Naive thymus-derived CD8-positive, alpha-beta T cell (primary cell): Measurements from ENCODE around the gene PGLYRP3. TPM values are rescaled to one million over a fixed set of nuclear protein-coding genes. Genes with fewer than 3 reads are reported as not detected.
A peak's percentile ranks its signal among the peaks of the same experiment; 100 is the strongest.

Source experiments
- ATAC-seq, 2 donors: fragments of 150-1000 bp; cut with Tn5 transposase in 1 of 2; sonication (Bioruptor Pico), chemical (Tn5 transposase) in 1 of 2; 1 replicate in 1 of 2; 2 replicates in 1 of 2; pipeline ENCODE4 v1.10.0; 2021; ENCODE audit warnings: mild to moderate bottlenecking in 2 of 2, moderate library complexity in 2 of 2
- POLR2A ChIA-PET: fragments of 350-600 bp; sonication (Branson Sonifier 250); formaldehyde crosslinking; loops from one replicate; lab custom pipeline; 2021; ENCODE audit warnings: antibody characterized with exemption; lab: Charles Lee
- DNase-seq, 10 donors: peaks; one replicate each; pipeline versions ENCODE4 v3.0.0 to v3.0.0-alpha.2; 2020 to 2022
- H3K27ac Mint-ChIP-seq, 10 donors: one replicate each; pipeline ENCODE4 v1.8.0; 2020 to 2022; ENCODE audit warnings: mild to moderate bottlenecking in 10 of 10, mixed read lengths in 10 of 10, moderate library complexity in 4 of 10, inconsistent platforms in 1 of 10
- H3K27me3 Mint-ChIP-seq, 5 donors: one replicate each; pipeline ENCODE4 v1.8.0; 2021 to 2022; ENCODE audit warnings: mixed read lengths in 5 of 5
- H3K36me3 Mint-ChIP-seq, 3 donors: one replicate each; pipeline ENCODE4 v1.8.0; 2020 to 2022; ENCODE audit warnings: mixed read lengths in 3 of 3, mild to moderate bottlenecking in 2 of 3, inconsistent platforms in 1 of 3
- H3K4me1 Mint-ChIP-seq, 4 donors: one replicate each; pipeline ENCODE4 v1.8.0; 2021 to 2022; ENCODE audit warnings: mixed read lengths in 4 of 4
- H3K4me3 Mint-ChIP-seq, 10 donors: one replicate each; pipeline ENCODE4 v1.8.0; 2020 to 2022; ENCODE audit warnings: mild to moderate bottlenecking in 10 of 10, mixed read lengths in 10 of 10, moderate library complexity in 6 of 10, inconsistent platforms in 1 of 10
- H3K9me3 Mint-ChIP-seq, 9 donors: one replicate each; pipeline ENCODE4 v1.8.0; 2020 to 2022; ENCODE audit warnings: mixed read lengths in 9 of 9, mild to moderate bottlenecking in 3 of 9, inconsistent platforms in 1 of 9, moderate library complexity in 1 of 9
- polyA plus RNA-seq, 3 donors: library from polyadenylated mRNA; unstranded; fragments of 300-500 nt; fragmentation: Illumina TruSeq; gene quantifications; one replicate each; pipeline ENCODE4 v1.2.3, GENCODE V29; 2021
- total RNA-seq, 8 experiments: library from RNA in 2 of 8; stranded (reverse) in 2 of 8; gene quantifications; one replicate each; pipeline ENCODE4 v1.2.3 and lab custom pipeline; 2021 to 2026

PGLYRP3 gene
- total and polyA plus RNA-seq, 5 experiments from 2014 or later: not detected

DNA sequence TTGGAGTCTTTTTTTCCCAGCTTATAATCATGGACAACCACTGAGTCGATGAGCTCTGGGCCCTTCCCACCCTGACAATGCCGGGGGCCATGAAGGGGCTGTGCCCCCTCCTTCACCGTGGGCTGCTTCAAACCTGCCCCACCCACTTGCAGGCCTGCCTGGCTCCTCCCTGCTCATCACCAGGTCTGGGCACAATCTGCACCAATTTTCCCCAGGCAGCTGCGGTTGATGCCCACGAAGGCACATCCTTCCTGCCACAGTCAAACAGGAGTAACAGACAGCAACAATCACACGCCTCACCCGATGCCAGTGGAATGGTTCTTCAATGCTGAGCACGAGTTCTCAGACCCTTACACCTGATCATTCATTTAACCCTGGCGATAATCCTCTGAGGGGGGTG lies 18.9 kb downstream of the PGLYRP3 start:
- H3K27ac Mint-ChIP-seq: peak overlapping the region in 3 of 10 donors; percentile 3 to 40 (median 22)
- peaks cover 13 to 26% (median 25%) of the 10 kb centered on the region in 4 donors for H3K4me1 Mint-ChIP-seq
- POLR2A ChIA-PET: no interaction called here
- ATAC-seq: peak in 1 of 2 donors; percentile 46
- peak in 1 of 10 donors; percentile 14 for DNase-seq
- H3K9me3 Mint-ChIP-seq: no peaks in the 10 kb centered on the region
- no peaks in the 10 kb centered on the region for H3K36me3 Mint-ChIP-seq
- H3K4me3 Mint-ChIP-seq: peak overlapping the region in 8 of 10 donors; percentile 8 to 39 (median 34)
- H3K27me3 Mint-ChIP-seq: peaks cover 2 to 29% (median 14%) of the 10 kb centered on the region in 5 donors

DNA sequence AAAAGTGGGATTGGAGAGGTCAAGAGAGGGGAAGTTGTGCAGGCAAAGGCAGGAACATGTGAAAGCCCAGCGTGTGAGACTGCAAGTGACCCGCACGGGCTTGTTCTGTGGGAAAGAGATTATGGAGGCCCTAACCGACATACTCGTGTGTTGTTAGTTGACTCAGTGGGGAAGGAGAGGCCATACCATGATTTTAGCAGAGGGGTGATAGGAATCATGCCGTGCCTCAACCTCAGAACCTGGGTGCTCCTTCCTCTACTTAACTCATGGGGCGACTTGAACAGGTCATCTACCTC lies 19.3 kb downstream of the PGLYRP3 start:
- H3K36me3 Mint-ChIP-seq: no peaks in the 10 kb centered on the region
- H3K4me1 Mint-ChIP-seq: peaks cover 13 to 26% (median 25%) of the 10 kb centered on the region in 4 donors
- H3K4me3 Mint-ChIP-seq: peak overlapping the region in 2 of 10 donors; percentile 30 to 35
- ATAC-seq (no peak), DNase-seq (no peak)
- no peak overlapping the region for H3K27ac Mint-ChIP-seq
- H3K27me3 Mint-ChIP-seq: peaks cover 2 to 29% (median 14%) of the 10 kb centered on the region in 5 donors
- no peaks in the 10 kb centered on the region for H3K9me3 Mint-ChIP-seq
- POLR2A ChIA-PET: no interaction called here

DNA sequence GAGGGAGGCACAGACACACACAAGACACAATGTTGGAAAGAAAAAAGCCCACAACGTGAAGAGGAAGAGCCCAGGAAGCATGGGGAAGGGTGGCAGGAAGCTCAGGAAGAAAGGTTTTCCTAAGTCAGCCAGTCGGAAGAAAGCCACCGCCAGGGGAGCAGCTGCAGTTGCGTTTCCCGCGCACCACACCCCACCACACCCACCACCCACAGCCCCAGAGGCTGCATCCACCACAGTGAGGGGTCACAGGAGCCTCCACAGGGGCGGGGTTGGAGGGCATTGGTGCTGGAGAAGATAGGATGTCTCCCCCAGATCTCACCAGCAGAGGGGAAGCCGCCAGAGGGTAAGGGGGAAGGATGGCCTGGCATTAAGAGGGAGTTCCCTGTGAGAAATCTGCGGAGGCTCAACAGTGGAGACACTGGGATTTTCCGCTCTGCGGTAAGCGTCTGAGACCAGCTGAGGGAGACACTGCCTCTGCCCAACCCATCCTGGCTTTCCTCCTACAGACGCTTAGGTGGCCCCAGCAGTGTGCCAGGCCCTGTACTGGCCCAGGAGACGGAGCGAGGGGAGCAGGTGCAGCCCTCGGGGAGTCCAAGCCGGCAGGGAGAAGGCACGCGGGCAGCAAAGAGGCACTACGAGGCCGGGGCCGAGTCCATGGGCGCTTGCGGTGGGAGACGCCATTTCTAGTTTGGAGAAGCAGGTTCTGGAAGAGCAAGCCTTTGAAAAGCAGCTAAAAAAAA lies 19.8 kb downstream of the PGLYRP3 start:
- Mint-ChIP-seq H3K27me3 (peaks cover 2 to 33% (median 14%) of the 10 kb centered on the region in 5 donors), H3K4me1 (peaks cover 13 to 26% (median 25%) of the 10 kb centered on the region in 4 donors), H3K9me3 (no peaks in the 10 kb centered on the region), H3K36me3 (no peaks in the 10 kb centered on the region), H3K27ac (peak overlapping the region in 1 of 10 donors; percentile 42), H3K4me3 (peak overlapping the region in 2 of 10 donors; percentile 19 to 25)
- no peak for DNase-seq
- POLR2A ChIA-PET: no interaction called here
- ATAC-seq: no peak

DNA sequence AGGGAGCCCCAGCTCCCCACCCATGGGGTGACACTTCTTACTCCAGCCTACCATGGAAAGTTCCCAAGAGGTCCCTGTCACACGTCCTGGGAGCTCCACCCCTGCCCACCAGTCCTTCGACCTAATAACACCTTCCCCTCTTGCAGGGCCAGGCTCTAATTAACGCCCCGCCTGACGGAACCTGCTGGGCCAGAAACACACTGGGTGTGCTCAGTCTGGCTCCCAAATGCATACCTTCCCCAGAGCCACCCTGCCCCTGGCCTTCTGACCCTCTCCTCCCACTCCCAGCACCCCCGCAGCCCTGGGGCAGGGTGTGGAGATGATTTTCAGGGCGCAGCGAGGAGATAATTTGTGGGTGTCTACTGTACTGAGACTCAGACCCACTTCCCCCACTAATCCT lies 20.6 kb downstream of the PGLYRP3 start:
- peaks cover 2 to 33% (median 14%) of the 10 kb centered on the region in 5 donors for H3K27me3 Mint-ChIP-seq
- H3K9me3 Mint-ChIP-seq: no peaks in the 10 kb centered on the region
- no peaks in the 10 kb centered on the region for H3K36me3 Mint-ChIP-seq
- POLR2A ChIA-PET: no interaction called here
- H3K27ac Mint-ChIP-seq: no peak overlapping the region
- H3K4me1 Mint-ChIP-seq: peaks cover 13 to 26% (median 25%) of the 10 kb centered on the region in 4 donors
- peak overlapping the region in 1 of 10 donors; percentile 42 for H3K4me3 Mint-ChIP-seq
- ATAC-seq (no peak), DNase-seq (no peak)

DNA sequence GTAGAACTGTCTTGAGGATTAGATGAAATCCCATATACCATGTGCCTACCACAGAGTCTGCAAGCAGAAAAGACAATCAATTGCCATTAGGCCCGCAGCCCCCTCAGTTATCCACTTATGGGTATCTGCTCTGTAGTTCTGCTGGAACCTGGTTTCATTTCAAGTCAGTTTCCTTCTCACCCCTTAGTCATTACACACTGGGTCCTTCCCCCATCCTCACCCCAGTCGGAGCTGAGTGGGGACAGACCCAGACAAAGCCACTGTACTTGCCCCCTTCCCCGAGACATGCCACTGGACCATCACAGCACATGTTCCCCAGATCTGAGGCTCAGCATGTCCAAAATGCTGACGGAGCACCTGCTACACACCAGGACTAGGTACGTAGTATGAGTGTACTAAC lies 21.2 kb downstream of the PGLYRP3 start:
- no peaks in the 10 kb centered on the region for H3K9me3 Mint-ChIP-seq
- H3K36me3 Mint-ChIP-seq: no peaks in the 10 kb centered on the region
- POLR2A ChIA-PET: no interaction called here
- no peak for DNase-seq
- H3K4me1 Mint-ChIP-seq: peaks cover 13 to 26% (median 25%) of the 10 kb centered on the region in 4 donors
- ATAC-seq: no peak
- peaks cover 2 to 30% (median 14%) of the 10 kb centered on the region in 5 donors for H3K27me3 Mint-ChIP-seq
- H3K27ac Mint-ChIP-seq: no peak overlapping the region
- no peak overlapping the region for H3K4me3 Mint-ChIP-seq

DNA sequence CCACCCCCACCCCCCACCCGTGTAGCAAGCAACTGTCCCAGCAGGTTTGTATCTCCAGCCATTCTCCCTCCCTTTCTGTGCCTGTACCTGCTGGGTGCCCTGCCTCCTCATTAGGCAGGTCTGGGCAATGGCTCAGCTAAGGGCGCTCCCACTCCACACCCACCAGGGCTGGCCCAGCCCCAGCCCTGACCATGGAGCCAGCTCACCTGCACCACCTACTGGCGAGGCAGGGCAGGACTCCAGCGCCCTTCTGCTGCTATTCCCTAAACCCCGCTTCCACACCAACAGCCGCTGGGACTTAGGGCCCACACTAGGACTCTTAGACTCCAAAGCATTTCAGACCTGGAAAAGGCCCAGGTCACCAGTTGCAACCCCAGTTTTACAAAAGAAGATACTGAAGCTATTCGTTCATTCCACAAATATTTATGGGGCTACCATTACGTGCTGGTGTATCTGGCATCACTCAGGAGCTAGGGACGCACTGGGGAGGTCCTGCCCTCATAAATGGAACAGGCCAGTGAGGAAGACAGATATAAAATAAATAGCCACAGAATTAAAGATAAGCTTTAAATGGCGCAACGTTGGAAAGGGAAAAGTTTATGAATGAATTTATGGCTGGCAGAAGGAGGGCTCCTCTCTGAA lies 24.0 kb downstream of the PGLYRP3 start:
- peaks cover 6 to 28% (median 18%) of the 10 kb centered on the region in 5 donors for H3K27me3 Mint-ChIP-seq
- H3K4me1 Mint-ChIP-seq: peaks cover 9 to 16% (median 15%) of the 10 kb centered on the region in 4 donors
- H3K9me3 Mint-ChIP-seq: no peaks in the 10 kb centered on the region
- POLR2A ChIA-PET: no interaction called here
- no peak overlapping the region for H3K4me3 Mint-ChIP-seq
- DNase-seq (no peak), ATAC-seq (no peak)
- H3K27ac Mint-ChIP-seq: no peak overlapping the region
- H3K36me3 Mint-ChIP-seq: no peaks in the 10 kb centered on the region

DNA sequence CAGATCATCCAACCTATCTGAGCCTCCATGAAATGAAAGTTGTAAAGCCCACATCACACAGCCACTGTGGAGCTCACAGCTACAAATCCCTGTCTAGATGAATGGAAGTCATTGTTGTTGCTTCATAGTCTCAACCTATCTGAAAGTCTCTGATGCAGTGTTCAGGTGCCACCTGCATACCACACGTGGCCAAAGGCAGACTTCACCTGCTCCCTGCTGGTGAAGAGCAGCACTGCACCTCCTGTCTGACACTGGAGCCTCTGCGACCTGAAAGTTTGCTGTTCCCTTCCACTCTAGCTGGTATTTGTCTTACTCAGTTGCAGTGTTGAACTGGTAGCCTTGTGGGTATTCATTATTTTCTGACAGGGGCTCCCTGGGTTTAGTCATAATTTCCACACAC lies 34.9 kb downstream of the PGLYRP3 start:
- DNase-seq: peak in 4 of 10 donors; percentile 17 to 30 (median 22)
- peak in 1 of 2 donors; percentile 62 for ATAC-seq
- no peaks in the 10 kb centered on the region for H3K9me3 Mint-ChIP-seq
- H3K36me3 Mint-ChIP-seq: no peaks in the 10 kb centered on the region
- no peak overlapping the region for H3K4me3 Mint-ChIP-seq
- no peaks in the 10 kb centered on the region for H3K4me1 Mint-ChIP-seq
- no peak overlapping the region for H3K27ac Mint-ChIP-seq
- POLR2A ChIA-PET: no interaction called here
- H3K27me3 Mint-ChIP-seq: peaks cover 6 to 48% (median 18%) of the 10 kb centered on the region in 5 donors

DNA sequence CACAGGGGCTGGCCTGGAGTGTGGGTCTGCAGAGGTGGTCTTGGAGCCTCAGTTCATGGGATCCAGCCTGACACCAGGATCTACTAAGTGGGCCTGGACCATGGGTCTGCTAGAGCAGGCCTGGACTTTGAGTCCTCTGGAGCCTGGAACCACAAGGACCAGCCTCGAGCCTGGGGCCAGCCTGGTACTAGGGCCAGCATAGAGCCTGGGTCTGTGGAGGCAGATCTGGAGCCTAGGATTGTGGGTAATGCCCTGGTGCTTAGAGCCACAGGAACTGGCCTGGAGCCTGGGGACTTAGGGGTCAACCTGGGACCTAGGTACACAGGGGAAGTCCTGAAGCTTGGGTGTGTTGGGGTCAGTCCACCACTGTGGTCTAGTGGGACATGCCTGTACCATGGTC lies 40.6 kb downstream of the PGLYRP3 start:
- Mint-ChIP-seq H3K36me3 (peaks cover 0 to 5% (median 0%) of the 10 kb centered on the region in 3 donors), H3K9me3 (peaks cover 0 to 2% (median 0%) of the 10 kb centered on the region in 9 donors), H3K27me3 (peaks cover 25 to 70% (median 47%) of the 10 kb centered on the region in 5 donors), H3K4me3 (no peak overlapping the region), H3K4me1 (no peaks in the 10 kb centered on the region), H3K27ac (peak overlapping the region in 1 of 10 donors; percentile 60)
- POLR2A ChIA-PET: no interaction called here
- DNase-seq (no peak), ATAC-seq (no peak)

DNA sequence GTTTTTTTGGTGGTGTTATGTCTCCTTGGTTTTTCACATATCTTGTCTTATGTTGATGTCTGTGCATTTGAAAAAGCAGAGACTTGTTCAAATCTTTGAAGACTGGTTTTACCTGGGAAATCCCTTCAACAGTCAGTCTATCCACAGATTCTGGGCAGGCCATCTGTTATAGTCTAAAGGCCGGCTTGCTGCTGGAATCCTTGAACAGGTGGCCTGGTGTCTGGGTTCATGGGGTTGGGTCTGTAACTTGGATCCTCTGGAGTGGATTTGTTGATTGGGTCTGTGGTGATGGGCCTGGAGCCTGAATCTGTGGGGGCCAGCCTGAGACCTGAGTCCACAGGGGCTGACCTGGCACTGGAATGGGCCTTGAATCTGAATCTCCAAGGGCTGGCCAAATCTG lies 41.0 kb downstream of the PGLYRP3 start:
- Mint-ChIP-seq H3K36me3 (peaks cover 0 to 5% (median 0%) of the 10 kb centered on the region in 3 donors), H3K9me3 (peaks cover 0 to 2% (median 0%) of the 10 kb centered on the region in 9 donors), H3K4me1 (no peaks in the 10 kb centered on the region), H3K4me3 (no peak overlapping the region), H3K27ac (no peak overlapping the region), H3K27me3 (peaks cover 27 to 71% (median 49%) of the 10 kb centered on the region in 5 donors)
- no peak for DNase-seq
- POLR2A ChIA-PET: no interaction called here
- ATAC-seq: no peak

DNA sequence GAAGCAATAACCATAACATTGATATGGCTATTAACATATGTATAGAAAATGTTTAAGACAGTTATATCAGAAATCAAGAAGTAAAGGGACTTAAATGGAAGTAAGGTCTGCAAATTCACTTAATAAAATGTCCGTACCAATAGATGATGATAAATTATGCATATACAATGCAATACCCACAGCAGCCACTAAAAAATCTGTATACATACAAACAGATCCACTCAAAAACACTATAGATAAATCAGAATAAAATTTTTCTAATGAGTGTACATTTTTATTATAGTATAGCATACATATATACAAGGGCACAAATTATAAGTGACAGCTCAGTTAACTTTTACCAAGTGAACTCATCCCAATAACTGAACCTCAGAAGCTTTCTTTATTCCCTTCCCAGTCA lies 47.3 kb downstream of the PGLYRP3 start:
- POLR2A ChIA-PET: no interaction called here
- Mint-ChIP-seq H3K36me3 (peaks cover 0 to 5% (median 0%) of the 10 kb centered on the region in 3 donors), H3K4me1 (peaks cover 12 to 25% (median 19%) of the 10 kb centered on the region in 4 donors), H3K27ac (no peak overlapping the region), H3K27me3 (peaks cover 45 to 82% (median 71%) of the 10 kb centered on the region in 5 donors), H3K4me3 (no peak overlapping the region), H3K9me3 (peaks cover 0 to 3% (median 0%) of the 10 kb centered on the region in 9 donors)
- ATAC-seq (no peak), DNase-seq (no peak)

DNA sequence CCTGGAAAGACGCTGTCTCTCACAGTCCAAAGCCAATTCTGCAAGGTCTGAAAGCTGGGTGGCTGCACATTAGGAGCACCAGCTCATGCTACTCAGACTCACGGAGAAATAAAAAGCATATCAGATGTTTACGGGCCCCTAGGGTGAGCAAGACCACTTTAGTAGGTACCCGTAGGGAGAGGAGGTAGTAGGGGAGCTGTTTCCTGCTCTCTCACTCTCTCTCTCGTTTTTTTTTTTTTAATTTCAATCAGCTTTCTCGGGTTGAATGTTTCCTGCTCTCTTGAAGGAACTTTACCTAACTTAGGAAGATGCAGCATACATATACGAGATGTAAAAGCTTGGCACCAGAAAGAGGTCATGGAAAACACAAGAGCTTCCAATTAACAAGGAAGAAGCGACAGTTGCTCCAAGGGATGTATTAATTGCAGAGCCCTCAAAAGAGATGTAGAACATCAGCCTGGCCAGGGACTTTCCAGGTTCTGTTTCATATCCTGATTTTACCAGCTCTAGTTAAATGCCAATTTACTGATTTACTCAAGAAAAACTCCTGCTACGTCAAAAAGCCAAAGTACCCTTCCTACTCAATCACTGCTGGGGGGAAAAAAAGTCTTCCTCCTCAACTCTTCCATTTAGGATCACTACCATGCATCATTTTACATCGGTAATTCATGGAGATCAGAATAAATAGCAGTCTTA lies 50.1 kb downstream of the PGLYRP3 start:
- Mint-ChIP-seq H3K9me3 (peaks cover 0 to 3% (median 0%) of the 10 kb centered on the region in 9 donors), H3K36me3 (peaks cover 0 to 3% (median 0%) of the 10 kb centered on the region in 3 donors), H3K4me1 (peaks cover 14 to 30% (median 26%) of the 10 kb centered on the region in 4 donors), H3K4me3 (peak overlapping the region; percentile 54 to 83 (median 78)), H3K27me3 (peaks cover 28 to 63% (median 56%) of the 10 kb centered on the region in 5 donors), H3K27ac (peak overlapping the region in 1 of 10 donors; percentile 26)
- ATAC-seq: no peak
- POLR2A ChIA-PET: no interaction called here
- DNase-seq: no peak

DNA sequence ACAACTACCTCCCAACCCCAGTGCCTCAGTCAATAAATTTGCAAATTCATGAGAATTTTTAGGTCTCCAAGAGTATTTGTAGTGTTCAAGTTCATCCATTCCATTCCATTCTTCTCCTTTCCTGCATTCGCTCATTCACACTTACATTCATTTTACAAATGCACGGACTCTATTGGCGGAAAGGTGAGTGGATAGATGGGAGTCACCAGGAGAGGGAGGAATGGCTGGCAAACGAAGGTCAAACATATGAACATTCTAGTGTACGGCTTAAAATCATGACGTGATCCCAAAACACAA lies 50.7 kb downstream of the PGLYRP3 start:
- peaks cover 14 to 30% (median 26%) of the 10 kb centered on the region in 4 donors for H3K4me1 Mint-ChIP-seq
- no peak for DNase-seq
- H3K27ac Mint-ChIP-seq: peak overlapping the region in 2 of 10 donors; percentile 23 to 46
- POLR2A ChIA-PET: no interaction called here
- no peak for ATAC-seq
- H3K36me3 Mint-ChIP-seq: no peaks in the 10 kb centered on the region
- H3K27me3 Mint-ChIP-seq: peaks cover 27 to 59% (median 50%) of the 10 kb centered on the region in 5 donors
- peaks cover 0 to 3% (median 0%) of the 10 kb centered on the region in 9 donors for H3K9me3 Mint-ChIP-seq
- peak overlapping the region; percentile 54 to 83 (median 78) for H3K4me3 Mint-ChIP-seq
